ENCODE data around the gene SERTAD3.
"Not testable (repeated sequence)": the region's sequence is repeated elsewhere in the genome, so short reads cannot be mapped to it uniquely, and the experiment has no call there.

SERTAD3 gene

GRCh38 chr19:40444000-40444824 is at the start of gene SERTAD3:
Gene SERTAD3, minus strand, starts transcription at chr19:40444335. Its CDS starts 2,255 bp downstream, at chr19:40442080.
- DNase-seq (ENCODE audit: low spot score), result peak; percentile 94

- no peak for DNase-seq (ENCODE audit: low spot score)
Observed at GRCh38 chr19:40493778-40494177, 49.6 kb upstream of the SERTAD3 start.

GRCh38 chr19:40492274-40492673 is 48.1 kb upstream of the SERTAD3 start:
- DNase-seq (ENCODE audit: low spot score), result no peak

- no peak for DNase-seq (ENCODE audit: low spot score)
Observed at GRCh38 chr19:40489882-40490230, 45.7 kb upstream of the SERTAD3 start.

GRCh38 chr19:40486017-40486416 is 41.9 kb upstream of the SERTAD3 start:
- no peak for DNase-seq (ENCODE audit: low spot score)

GRCh38 chr19:40475878-40476644 is 31.9 kb upstream of the SERTAD3 start:
- not testable (repeated sequence) for DNase-seq (ENCODE audit: low spot score)

GRCh38 chr19:40474737-40475136 is 30.6 kb upstream of the SERTAD3 start:
- no peak for DNase-seq (ENCODE audit: low spot score)

GRCh38 chr19:40472516-40472915 is 28.4 kb upstream of the SERTAD3 start:
- DNase-seq (ENCODE audit: low spot score), result no peak

GRCh38 chr19:40471111-40471510 is 27.0 kb upstream of the SERTAD3 start:
- no peak for DNase-seq (ENCODE audit: low spot score)

GRCh38 chr19:40469011-40469410 is 24.9 kb upstream of the SERTAD3 start:
- DNase-seq (ENCODE audit: low spot score), result no peak

GRCh38 chr19:40466985-40467734 is 23.0 kb upstream of the SERTAD3 start, which contains the start of gene SPTBN4:
Gene SPTBN4, plus strand, starts transcription at chr19:40467001. Its CDS starts 5,621 bp downstream, at chr19:40472622.
- DNase-seq (ENCODE audit: low spot score), result no peak

- no peak for DNase-seq (ENCODE audit: low spot score)
Observed at GRCh38 chr19:40466219-40466984, 22.3 kb upstream of the SERTAD3 start.

- peak; percentile 99 for DNase-seq (ENCODE audit: low spot score)
Observed at GRCh38 chr19:40465557-40466218, 21.6 kb upstream of the SERTAD3 start, which contains the start of gene BLVRB. Gene BLVRB, minus strand, starts transcription at chr19:40465745. Its CDS starts 57 bp downstream, at chr19:40465688.

GRCh38 chr19:40465025-40465556 is 21.0 kb upstream of the SERTAD3 start:
- no peak for DNase-seq (ENCODE audit: low spot score)

GRCh38 chr19:40464059-40465024 is 20.2 kb upstream of the SERTAD3 start:
- DNase-seq (ENCODE audit: low spot score), result peak; percentile 59

- not testable (repeated sequence) for DNase-seq (ENCODE audit: low spot score)
Observed at GRCh38 chr19:40463587-40464037, 19.5 kb upstream of the SERTAD3 start.

GRCh38 chr19:40461669-40462221 is 17.6 kb upstream of the SERTAD3 start:
- no peak for DNase-seq (ENCODE audit: low spot score)

- DNase-seq (ENCODE audit: low spot score), result no peak
Observed at GRCh38 chr19:40460185-40460584, 16.1 kb upstream of the SERTAD3 start.

- DNase-seq (ENCODE audit: low spot score), result no peak
Observed at GRCh38 chr19:40458597-40458974, 14.5 kb upstream of the SERTAD3 start.
